Adipose tissue (tissue), 3 donors: ENCODE results near the gene DEDD. TPM values are rescaled to one million over a fixed set of nuclear protein-coding genes. Genes with fewer than 3 reads are reported as not detected.

ENCODE experiments used
- H3K27ac ChIP-seq: one replicate; pipeline ENCODE4 v1.5.1; 2013; ENCODE audit warnings: low read depth, low read length
- WGBS, 3 donors: extraction: QIAGEN DNeasy Blood & Tissue Kit; methylation state at CpG; one replicate each; pipeline ENCODE4 v1.1.7; 2013; 5-methylcytosine and 5-hydroxymethylcytosine counted together
- polyA plus RNA-seq, 3 donors: library from polyadenylated mRNA; stranded (reverse); fragments of 200-250 nt; gene quantifications; one replicate each; pipeline ENCODE4 v1.2.3, GENCODE V29; 2013
- donor health status: healthy with polysubstance abuse.
- donor health status: Bipolar disorder and iron deficiency.
- donor health status: healthy.

DEDD gene
- polyA plus RNA-seq, 3 donors, result 17.4 to 46.3 (median 29.7) TPM

- no peak overlapping the region for H3K27ac ChIP-seq
- WGBS, 3 donors, result 89 to 100% (median 92%) methylated on average over 1 of the region's 1 CpG
Measured at GRCh38 chr1:161084597-161084988, 47.9 kb downstream of the DEDD start.

DNA sequence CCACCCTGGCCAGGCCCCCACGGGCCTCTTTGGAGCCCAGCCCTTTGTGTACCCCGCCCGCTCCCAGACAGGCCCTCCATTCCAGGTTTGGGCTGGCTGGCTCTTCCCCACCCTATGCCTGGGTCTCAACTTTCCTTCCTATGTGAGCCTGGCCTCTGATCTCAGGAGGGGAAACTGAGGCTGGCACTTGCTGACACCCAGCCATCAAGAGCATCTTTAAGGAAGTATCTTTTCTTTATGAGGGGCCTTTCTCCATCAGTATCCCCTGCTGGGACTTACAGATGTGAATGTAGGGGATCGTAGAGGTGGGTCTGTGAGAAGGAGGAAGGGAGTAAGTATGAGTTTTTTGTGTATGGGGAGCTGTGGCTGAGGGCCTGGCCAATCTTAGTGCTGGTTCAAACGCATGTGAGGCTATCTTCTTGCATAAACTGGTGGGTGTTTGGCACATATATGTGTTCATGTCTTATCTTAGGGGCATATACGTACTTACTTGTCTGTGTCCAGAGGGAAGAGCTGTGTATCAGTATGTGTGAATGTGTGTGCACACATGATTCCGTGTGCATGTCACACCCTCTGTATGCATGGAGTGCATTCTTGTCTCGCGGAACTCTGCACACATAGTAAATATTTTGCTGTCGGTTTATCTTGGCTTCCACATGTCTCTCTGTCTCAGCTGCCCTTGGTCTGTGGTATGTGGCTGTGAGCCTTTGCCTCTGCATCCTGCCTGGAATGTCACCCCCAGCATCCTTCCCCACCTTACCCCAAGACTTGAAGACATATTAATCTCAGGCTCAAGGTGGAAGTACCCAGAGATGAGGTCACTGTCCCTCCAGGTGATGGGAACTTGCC, 48.5 kb downstream of the DEDD start:
- H3K27ac ChIP-seq, result no peak overlapping the region
- WGBS, 3 donors, result 67 to 78% (median 73%) methylated on average over 10 of the region's 10 CpGs

DNA sequence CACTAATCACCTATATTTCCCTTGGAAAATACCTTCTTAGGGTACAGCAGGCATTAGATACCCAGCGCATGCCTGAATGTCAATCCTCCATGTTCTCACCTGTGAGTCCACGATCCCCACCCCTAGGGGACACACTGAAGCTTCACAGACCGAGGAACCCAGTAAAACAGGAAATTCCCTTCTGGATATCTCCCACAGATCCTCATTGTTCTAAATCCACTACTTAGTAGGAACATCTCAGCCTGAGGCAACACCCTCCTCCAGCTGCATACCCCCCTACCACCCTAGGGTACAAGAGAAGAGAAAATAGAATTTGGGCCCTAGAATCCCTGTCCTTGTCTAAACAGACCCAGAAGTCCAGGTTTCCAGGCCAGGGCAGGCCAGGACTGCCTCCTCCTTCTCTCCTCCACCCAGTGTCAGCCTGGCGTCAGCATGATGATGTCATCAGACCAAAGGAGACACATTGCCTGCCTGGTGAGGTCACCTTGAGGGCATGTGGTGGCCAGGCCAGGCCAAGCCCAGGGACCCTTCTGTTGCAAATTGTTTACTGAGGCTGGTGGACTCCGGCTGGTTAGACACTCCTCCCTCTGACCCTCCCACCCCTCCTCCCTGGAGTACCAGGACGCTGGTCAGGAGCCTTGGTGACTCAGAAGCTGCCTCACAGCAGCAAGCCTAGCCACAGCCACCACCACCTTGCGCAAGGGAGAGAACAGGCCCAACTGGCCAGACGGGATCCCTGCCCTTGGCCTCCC, 49.3 kb downstream of the DEDD start:
- 44 to 55% (median 45%) methylated on average over 7 to 8 of the region's 8 CpGs for WGBS, 3 donors
- H3K27ac ChIP-seq, result no peak overlapping the region

DNA sequence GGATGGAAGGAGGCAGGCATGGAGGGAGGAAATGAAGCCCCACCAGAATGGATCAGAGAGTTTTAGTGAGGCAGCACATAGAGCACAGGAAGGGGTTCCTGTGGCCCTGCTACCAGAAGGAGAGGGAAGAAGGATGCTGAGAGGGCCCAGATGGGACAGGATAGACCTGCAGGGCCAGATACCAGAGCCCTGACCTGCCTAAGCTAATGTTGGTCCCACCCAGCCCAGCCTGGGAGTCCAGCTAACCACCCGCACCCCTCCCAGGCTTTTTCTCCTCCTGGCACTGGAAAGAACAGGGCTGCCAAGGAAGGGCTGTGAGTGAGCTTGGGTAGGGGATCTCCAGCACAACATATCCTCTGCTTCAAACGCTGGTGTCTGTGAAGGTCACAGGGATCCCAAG, 50.0 kb downstream of the DEDD start:
- H3K27ac ChIP-seq, result no peak overlapping the region
- WGBS, 3 donors, result 47 to 90% (median 83%) methylated on average over 1 to 2 of the region's 2 CpGs

DNA sequence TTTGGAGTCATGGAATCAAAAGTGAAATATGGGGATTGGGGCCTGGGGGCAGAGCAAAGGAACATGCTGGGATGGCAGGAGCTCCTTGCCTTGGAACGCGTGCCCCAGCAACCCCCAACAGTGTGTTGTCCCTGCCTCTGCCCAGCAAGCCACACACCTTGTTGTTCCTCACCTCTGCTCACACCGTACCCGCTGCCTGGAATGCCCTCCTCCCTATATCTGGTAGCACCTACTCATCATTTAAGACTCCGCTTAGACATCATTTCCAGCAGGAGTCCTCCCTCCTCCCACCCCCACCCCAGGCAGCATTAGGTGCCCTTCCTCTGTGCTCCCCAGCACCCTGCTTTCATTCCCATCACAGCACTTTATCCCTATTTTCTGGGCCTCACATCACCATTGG, 50.9 kb downstream of the DEDD start:
- no peak overlapping the region for H3K27ac ChIP-seq
- WGBS, 3 donors, result 79 to 80% (median 79%) methylated on average over 5 of the region's 5 CpGs

- H3K27ac ChIP-seq, result no peak overlapping the region
Measured at GRCh38 chr1:161080441-161081405, 51.7 kb downstream of the DEDD start.

GRCh38 chr1:161079436-161080110, 52.9 kb downstream of the DEDD start:
- no peak overlapping the region for H3K27ac ChIP-seq
- WGBS, 3 donors, result 62 to 76% (median 65%) methylated on average over 41 of the region's 41 CpGs

More at GRCh38 chr1:161080441-161081405, 51.7 kb downstream of the DEDD start:
- 82 to 87% (median 85%) methylated on average over 5 of the region's 5 CpGs for WGBS, 3 donors

- 78 to 79% (median 78%) methylated on average over 9 of the region's 9 CpGs for whole genome bisulfite sequencing, 3 donors
- no peak overlapping the region for H3K27ac ChIP-seq
Measured at GRCh38 chr1:161077426-161077825, 55.0 kb downstream of the DEDD start.

DNA sequence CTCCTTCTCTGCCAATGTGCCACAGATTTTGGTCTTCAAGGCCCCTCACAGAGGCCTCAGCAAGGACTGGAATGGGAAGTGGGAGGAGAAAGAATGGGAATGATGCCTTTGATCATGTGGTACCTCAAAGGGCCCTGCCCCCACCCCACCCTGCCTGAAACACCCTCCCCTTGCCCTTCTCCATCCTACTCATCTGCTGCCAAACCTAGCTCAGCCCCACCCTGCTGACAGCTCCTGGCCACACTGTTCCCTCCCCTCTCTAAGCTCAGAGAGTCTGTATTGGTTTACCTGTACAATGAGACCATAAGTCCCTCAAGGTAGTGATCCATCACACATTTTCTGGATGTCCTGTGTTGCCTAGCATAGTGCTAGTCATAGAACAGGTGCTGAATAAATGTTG, 56.1 kb downstream of the DEDD start:
- H3K27ac ChIP-seq, result no peak overlapping the region

DNA sequence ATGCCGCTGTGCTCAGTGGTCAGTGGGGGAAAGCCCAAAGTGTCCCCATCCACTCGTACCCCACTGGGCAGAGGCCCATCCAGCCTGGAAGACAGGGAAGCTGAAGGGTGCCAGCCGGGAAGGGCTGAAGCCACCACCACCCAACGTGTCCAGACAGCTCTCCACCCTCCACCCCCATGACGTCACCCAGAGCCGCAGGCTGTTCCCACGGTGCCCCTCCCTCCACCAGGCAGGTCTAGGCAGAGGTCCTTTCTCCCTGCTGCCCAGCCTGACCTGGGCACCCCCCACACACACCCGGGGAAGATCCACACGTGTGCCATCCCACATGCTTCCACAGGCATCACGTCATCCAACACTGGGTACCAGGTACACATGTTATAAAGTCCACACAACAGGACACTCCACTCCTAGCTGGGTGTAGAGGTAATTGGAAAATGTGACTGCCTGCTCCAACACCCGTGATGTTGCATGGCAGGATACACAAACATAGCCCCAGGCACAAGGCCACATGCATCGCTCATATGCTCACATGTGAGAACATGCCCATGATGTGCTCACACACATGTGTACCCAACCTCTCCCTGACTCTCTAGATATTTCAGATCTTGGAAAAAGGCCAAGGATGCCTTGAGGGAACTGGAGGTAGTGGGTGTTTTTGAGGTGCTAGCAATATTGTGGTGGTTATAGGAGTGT, 57.6 kb downstream of the DEDD start:
- 76 to 81% (median 81%) methylated on average over 11 to 12 of the region's 12 CpGs for WGBS, 3 donors
- no peak overlapping the region for H3K27ac ChIP-seq

- no peak overlapping the region for H3K27ac ChIP-seq
- WGBS, 3 donors, result 69 to 75% (median 70%) methylated on average over 7 of the region's 7 CpGs
Measured at GRCh38 chr1:161073474-161074121, 58.9 kb downstream of the DEDD start.

DNA sequence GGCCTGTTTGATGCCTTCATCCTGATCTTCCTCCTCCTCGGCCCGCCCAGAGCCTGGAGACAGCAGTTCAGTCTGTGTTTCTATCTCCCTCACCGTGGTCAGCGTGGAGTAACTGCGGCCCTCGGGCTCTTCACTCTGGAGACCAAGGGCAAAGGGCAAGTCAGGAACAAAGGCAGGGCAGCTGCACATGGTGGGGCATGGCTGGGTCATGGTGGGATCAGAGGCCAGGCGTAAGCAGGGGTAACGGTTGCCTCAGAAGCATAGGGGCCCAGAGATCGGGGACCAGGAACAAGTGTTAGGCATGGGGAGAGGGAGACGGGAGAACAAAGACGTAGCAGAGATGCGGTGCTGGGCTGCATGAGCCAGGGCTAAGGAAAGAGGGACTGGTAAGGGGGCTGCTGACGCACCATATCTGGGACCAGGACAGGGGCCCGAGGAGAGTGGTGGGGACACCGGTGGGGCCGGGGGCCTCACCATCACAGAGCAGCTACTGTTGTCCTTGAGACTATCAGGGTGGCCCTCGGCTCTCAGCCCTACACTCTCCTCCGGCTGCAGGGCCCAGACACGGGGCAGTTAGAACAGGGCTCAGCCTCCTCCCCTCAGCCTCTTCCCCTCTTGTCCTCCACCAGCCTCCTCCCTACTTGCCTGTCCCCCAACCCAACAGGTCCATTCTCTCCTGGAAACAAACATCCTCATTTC, 59.6 kb downstream of the DEDD start:
- no peak overlapping the region for H3K27ac ChIP-seq
- WGBS, 3 donors, result 90 to 93% (median 93%) methylated on average over 19 of the region's 19 CpGs

DNA sequence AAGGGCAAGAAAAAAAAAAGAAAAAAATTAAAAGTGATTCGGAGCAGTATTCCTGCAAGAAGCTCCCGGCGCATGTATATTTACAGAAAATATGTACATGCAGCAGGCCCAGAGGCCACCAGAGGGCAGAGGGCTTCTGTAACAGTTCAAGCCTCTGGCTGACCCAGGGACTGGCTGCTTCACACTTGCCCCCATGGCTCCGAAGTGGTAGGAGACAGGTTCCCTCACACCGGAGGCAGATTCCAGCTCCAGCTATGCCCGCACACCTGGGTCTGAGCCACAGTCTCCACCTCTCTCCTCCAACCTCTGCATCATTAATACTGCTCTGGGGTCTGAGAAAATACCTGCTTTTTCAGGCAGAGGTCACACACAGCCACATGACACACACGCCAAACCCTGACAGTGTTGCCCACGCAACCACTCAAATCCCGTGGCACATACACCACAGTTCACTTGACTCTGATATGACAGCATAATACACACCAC, 60.5 kb downstream of the DEDD start:
- H3K27ac ChIP-seq, result no peak overlapping the region
- 46 to 62% (median 59%) methylated on average over 9 of the region's 9 CpGs for WGBS, 3 donors
